Stimulated activated CD8-positive, alpha-beta memory T cell treated with anti-CD3 and anti-CD28 coated beads, Interleukin-12 subunit alpha, Interleukin-12 subunit beta, amount 100 ng/mL, for 24 hours (primary cell): Measurements from ENCODE around the gene AMPH.
"Not testable (repeated sequence)": the region's sequence is repeated elsewhere in the genome, so short reads cannot be mapped to it uniquely, and the experiment has no call there.

ENCODE experiments used
- DNase-seq: peaks from one replicate; pipeline ENCODE4 v3.0.0-alpha.2; 2020; ENCODE audit errors: extremely low read depth

Gene AMPH

GRCh38 chr7:38350777-38351176, 280.4 kb downstream of the AMPH start:
- DNase-seq = not testable (repeated sequence)

- DNase-seq = not testable (repeated sequence)
Measured at GRCh38 chr7:38349869-38350583, 281.1 kb downstream of the AMPH start.

GRCh38 chr7:38349126-38349795, 281.9 kb downstream of the AMPH start:
- not testable (repeated sequence) for DNase-seq

GRCh38 chr7:38345299-38346172, 285.6 kb downstream of the AMPH start:
- DNase-seq = not testable (repeated sequence)

GRCh38 chr7:38344741-38345140, 286.4 kb downstream of the AMPH start:
- DNase-seq = not testable (repeated sequence)

- DNase-seq = not testable (repeated sequence)
Measured at GRCh38 chr7:38342135-38342534, 289.0 kb downstream of the AMPH start.

GRCh38 chr7:38341172-38341705, 289.9 kb downstream of the AMPH start:
- DNase-seq = not testable (repeated sequence)

- DNase-seq = no peak
Measured at GRCh38 chr7:38339953-38340819, 291.0 kb downstream of the AMPH start.

- not testable (repeated sequence) for DNase-seq
Measured at GRCh38 chr7:38336148-38336515, 295.0 kb downstream of the AMPH start.

- no peak for DNase-seq
Measured at GRCh38 chr7:38335492-38336147, 295.6 kb downstream of the AMPH start.

GRCh38 chr7:38335128-38335491, 296.1 kb downstream of the AMPH start:
- no peak for DNase-seq

GRCh38 chr7:38334163-38334562, 297.0 kb downstream of the AMPH start:
- DNase-seq = no peak
